Large intestine (tissue), 3 donors: Measurements from ENCODE around the gene ST3GAL3. TPM values are rescaled to one million over a fixed set of nuclear protein-coding genes. Genes with fewer than 3 reads are reported as not detected.

Experiments used
- DNase-seq, 2 donors: peaks; one replicate each; pipeline versions ENCODE4 v3.0.0 to v3.0.0-alpha.2; 2013
- H3K27ac ChIP-seq: one replicate; pipeline ENCODE4 v1.5.1; 2013; ENCODE audit warnings: low read length
- H3K27me3 ChIP-seq: 2 replicates; pipeline ENCODE4 v1.6.1; 2013; ENCODE audit warnings: low read length; ENCODE audit not compliant: control insufficient read depth, insufficient read depth
- H3K36me3 ChIP-seq: 2 replicates; pipeline ENCODE4 v1.6.1; 2013; ENCODE audit warnings: low read length; ENCODE audit not compliant: control insufficient read depth, insufficient read depth
- H3K4me1 ChIP-seq: one replicate; pipeline ENCODE4 v1.6.1; 2013; ENCODE audit warnings: low read length; ENCODE audit not compliant: control insufficient read depth, insufficient read depth
- H3K4me3 ChIP-seq: one replicate; pipeline ENCODE4 v1.5.1; 2013; ENCODE audit warnings: low read length
- H3K9me3 ChIP-seq: one replicate; pipeline ENCODE4 v1.6.1; 2013; ENCODE audit warnings: mild to moderate bottlenecking, low read depth, low read length, moderate library complexity; ENCODE audit not compliant: control insufficient read depth
- WGBS: methylation state at CpG from one replicate; pipeline ENCODE4 v1.1.5; 2013; ENCODE audit warnings: low lambda C conversion rate; ENCODE audit not compliant: insufficient coverage; 5-methylcytosine and 5-hydroxymethylcytosine counted together
- polyA plus RNA-seq: library from polyadenylated mRNA; unstranded; fragments of 120-200 nt; gene quantifications from one replicate; pipeline ENCODE4 v1.2.1, GENCODE V29; 2013

The ST3GAL3 gene
- polyA plus RNA-seq, 1 donor: 7.7 TPM

DNA sequence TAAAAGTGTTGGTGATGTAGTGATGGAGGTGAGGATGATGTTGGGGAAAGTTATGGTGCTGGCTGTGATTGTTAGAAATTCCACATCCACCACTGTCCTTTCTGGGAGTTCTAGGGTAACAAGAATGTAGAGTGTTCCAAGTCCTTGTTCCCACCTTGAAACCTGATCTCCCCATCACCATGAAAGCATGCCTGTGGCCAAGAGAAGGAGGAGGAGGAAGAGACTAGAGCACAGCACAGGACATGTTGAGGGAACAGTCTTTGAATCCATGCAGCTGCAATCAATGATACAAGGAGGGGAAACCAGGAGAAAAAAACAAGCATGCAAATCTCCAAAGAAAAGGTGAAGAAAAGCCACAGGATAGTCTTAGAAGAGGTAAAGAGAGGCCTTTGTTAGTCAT, 180.4 kb downstream of the ST3GAL3 start:
- Histone ChIP-seq H3K27ac (no peak overlapping the region), H3K36me3 (no peaks in the 10 kb centered on the region), H3K9me3 (no peaks in the 10 kb centered on the region), H3K4me1 (no peaks in the 10 kb centered on the region), H3K27me3 (no peaks in the 10 kb centered on the region), H3K4me3 (no peak overlapping the region)
- no peak for DNase-seq

DNA sequence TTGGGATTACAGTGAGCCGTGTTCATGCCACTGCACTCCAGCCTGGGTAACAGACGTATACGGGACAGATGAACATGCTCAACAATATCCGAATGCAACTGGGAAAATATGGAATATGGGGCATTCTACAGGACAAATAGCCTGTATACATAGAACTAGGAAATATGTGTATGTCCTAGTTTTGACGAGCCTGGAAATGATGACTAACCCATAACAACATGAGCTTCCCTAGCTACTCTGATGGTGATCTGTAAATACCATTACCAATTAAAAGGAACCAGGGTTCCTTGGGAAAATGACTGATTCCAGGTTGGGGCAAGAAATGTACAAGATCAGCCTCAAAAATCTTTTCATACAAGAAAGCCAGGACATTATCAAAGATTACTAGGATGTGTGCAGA, 183.5 kb downstream of the ST3GAL3 start:
- no peak for DNase-seq
- Histone ChIP-seq H3K27me3 (no peaks in the 10 kb centered on the region), H3K4me3 (no peak overlapping the region), H3K36me3 (no peaks in the 10 kb centered on the region), H3K27ac (no peak overlapping the region), H3K4me1 (no peaks in the 10 kb centered on the region), H3K9me3 (no peaks in the 10 kb centered on the region)
- no CpG with 5 or more reads among the region's 5 CpGs for WGBS

DNA sequence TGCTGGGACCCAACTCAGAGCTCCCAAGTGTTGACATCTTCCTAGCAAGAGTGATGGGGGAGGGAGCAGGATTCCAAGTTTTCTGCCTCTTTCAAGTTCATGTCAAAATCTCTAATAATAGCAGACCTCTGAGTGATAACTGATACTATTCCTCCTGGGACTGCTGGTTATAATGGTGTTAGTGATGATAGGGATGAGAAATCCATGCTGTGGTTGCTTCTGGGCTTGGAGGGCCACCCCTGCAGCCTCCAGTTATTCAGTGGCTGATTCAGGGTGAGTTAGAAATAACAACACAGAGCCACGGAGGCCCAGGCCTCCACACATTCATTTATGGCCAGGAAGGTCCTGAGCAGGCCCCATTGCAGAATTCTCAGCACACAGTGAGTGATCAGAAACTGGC, 185.7 kb downstream of the ST3GAL3 start:
- H3K27ac ChIP-seq: no peak overlapping the region
- H3K4me1 ChIP-seq: no peaks in the 10 kb centered on the region
- no CpG with 5 or more reads among the region's 1 CpG for WGBS

DNA sequence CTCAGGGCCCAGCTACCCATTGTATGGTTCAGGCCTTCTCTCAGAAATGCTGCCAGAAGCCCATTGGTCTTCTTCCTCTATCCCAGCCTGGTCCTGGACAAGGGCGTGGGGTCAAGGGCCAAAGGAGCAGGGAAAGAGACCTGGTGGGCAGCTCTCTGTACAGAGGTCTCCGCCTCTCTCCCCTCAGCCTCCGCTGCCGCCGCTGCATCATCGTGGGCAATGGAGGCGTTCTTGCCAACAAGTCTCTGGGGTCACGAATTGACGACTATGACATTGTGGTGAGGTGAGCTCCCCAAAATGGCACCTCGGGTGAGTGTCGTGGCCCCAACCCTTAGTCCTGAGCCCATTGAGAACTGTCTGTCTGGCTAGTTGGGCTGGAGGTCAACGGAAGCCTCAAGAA, 191.6 kb downstream of the ST3GAL3 start:
- no peak overlapping the region for H3K4me3 ChIP-seq
- H3K27me3 ChIP-seq: no peaks in the 10 kb centered on the region
- peaks cover 10% of the 10 kb centered on the region for H3K36me3 ChIP-seq
- no peak overlapping the region for H3K27ac ChIP-seq
- WGBS: no CpG with 5 or more reads among the region's 12 CpGs
- peaks cover 2% of the 10 kb centered on the region for H3K9me3 ChIP-seq
- no peaks in the 10 kb centered on the region for H3K4me1 ChIP-seq
- no peak for DNase-seq

More for the DNA sequence above, 185.7 kb downstream of the ST3GAL3 start:
- DNase-seq: no peak
- Histone ChIP-seq H3K36me3 (no peaks in the 10 kb centered on the region), H3K9me3 (no peaks in the 10 kb centered on the region), H3K27me3 (no peaks in the 10 kb centered on the region), H3K4me3 (no peak overlapping the region)

DNA sequence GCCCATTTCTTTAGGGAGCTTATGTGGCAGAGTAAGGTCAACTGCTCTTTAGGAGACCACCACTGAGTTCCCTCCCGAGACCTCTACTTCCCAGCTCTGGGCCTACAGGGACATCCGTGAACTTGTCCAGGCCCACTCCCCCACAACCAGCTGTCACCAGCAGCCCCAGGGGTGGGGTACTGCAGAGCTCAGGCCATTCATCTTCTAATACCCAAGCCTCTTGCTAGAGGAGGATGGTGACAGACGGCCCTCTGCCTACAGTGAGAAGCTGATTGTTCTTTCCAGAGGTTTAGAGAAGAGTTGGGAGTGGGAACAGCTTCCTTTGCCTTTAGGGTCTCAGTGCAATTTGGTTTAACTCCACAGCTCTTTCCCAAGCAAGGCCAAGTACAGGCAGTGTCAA, 193.1 kb downstream of the ST3GAL3 start:
- DNase-seq: no peak
- Histone ChIP-seq H3K36me3 (peaks cover 10% of the 10 kb centered on the region), H3K9me3 (peaks cover 2% of the 10 kb centered on the region), H3K4me1 (no peaks in the 10 kb centered on the region), H3K27me3 (no peaks in the 10 kb centered on the region), H3K27ac (no peak overlapping the region), H3K4me3 (no peak overlapping the region)
- WGBS: no CpG with 5 or more reads among the region's 3 CpGs

DNA sequence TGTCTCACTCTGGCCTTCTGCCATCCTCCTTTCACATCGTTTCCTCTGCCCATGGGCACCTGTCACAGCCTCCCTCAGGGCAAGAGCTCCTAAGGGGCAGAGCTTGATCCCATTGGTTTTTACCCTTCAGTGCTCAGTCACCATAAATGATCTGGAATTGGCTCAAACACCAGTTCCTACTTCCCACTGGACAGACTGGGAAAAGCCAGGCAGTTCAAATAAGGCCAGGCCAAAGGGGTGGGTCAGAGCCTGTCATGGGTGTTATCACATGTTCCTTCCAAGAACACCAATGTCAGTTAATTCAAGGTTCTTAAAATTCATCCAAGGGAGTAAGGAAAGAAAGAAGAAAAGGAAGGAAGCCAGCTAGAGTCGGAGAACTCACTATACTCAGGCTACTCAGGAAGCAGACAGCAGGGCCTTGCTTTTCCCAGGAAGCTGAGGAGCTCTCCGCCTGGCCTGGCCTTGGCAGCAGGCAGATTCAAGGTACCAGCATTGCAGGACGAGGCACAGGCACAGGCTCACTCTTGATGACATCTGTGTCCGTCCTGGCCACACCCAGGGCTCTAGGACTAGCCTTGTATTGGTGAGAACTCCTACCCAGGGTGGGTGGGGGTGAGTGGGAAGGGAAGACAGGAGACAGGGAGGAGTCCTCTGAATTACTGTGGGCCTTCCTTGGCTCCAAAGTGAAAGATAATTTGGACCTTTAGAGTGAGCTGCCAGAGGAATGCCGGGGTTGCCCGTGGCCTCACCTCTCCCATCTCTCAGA, 194.0 kb downstream of the ST3GAL3 start:
- Histone ChIP-seq H3K36me3 (peaks cover 10% of the 10 kb centered on the region), H3K27ac (no peak overlapping the region), H3K27me3 (no peaks in the 10 kb centered on the region), H3K4me3 (no peak overlapping the region), H3K4me1 (no peaks in the 10 kb centered on the region), H3K9me3 (peaks cover 2% of the 10 kb centered on the region)
- WGBS: no CpG with 5 or more reads among the region's 7 CpGs
- no peak for DNase-seq

DNA sequence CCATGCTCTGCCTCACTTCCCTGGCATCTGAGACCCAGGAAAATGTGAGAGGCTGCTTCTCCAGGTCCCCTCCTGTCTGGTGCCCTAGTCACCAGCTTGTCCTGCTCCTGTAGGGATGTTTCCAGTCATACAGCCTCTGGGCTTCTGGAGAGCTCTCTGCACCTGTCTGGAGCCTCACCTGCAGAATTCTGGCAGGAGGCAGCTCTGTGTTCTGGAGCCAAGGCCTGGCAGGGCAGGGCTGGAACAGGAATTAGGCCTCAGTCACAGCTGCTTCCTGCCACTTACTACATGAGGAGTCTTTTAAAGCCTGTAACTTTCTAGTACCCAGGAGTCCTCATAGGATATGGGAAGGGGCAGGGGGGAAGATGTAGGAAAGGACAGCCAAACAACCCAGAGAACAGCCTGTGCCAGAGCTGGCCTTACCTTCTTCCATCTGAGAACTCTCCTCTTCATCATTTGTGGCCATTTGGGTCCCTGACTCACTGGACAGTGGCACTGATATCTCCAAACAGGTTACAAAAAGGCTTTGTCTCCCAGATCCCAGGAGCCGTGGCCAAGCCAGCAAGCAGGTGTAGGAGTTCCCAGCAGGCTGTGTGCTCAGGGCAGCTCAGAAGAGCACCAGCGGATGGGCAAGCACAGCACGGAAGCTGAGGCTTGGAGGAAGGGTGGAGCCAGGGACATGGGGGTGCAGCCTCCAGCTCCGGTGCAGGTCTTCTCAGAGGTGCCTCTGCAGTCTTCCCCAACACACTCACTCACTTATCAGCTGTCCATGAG, 194.9 kb downstream of the ST3GAL3 start:
- no peak for DNase-seq
- H3K27ac ChIP-seq: no peak overlapping the region
- H3K27me3 ChIP-seq: no peaks in the 10 kb centered on the region
- peaks cover 10% of the 10 kb centered on the region for H3K36me3 ChIP-seq
- no peaks in the 10 kb centered on the region for H3K4me1 ChIP-seq
- no CpG with 5 or more reads among the region's 4 CpGs for WGBS
- peaks cover 2% of the 10 kb centered on the region for H3K9me3 ChIP-seq
- no peak overlapping the region for H3K4me3 ChIP-seq

DNA sequence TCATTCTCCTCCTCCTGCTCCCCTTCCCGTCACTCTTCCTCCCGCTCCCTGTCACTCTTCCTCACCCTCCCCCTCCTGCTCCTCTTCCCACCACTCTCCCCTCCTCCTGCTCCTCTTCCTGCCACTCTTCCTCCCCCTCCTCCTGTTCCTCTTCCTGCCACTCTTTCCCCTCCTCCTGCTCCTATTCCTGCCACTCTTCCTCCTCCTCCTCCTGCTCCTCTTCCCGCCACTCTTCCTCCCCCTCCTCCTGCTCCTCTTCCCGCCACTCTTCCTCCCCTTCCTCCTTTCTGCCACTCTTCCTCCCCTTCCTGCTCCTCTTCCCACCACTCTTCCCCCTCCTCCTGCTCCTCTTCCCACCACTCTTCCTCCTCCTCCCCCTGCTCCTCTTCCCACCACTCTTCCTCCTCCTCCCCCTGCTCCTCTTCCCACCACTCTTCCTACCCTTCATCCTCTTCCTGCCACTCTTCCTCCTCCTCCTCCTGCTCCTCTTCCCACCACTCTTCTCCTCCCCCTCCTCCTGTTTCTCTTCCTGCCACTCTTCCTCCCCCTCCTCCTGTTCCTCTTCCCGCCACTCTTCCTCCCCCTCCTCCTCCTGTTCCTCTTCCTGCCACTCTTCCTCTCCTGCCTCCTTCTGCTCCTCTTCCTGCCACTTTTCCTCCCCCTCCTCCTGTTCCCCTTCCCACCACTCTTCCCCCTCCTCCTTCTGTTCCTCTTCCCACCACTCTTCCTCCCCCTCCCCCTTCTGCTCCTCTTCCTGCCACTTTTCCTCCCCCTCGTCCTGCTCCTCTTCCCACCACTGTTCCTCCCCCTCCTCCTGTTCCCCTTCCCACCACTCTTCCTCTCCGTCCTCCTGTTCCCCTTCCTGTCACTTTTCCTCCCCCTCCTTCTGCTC, 197.6 kb downstream of the ST3GAL3 start:
- WGBS: 64% methylated on average over 5 of the region's 7 CpGs
- DNase-seq: no peak
- no peak overlapping the region for H3K4me3 ChIP-seq
- peaks cover 3% of the 10 kb centered on the region for H3K36me3 ChIP-seq
- H3K9me3 ChIP-seq: no peaks in the 10 kb centered on the region
- H3K4me1 ChIP-seq: no peaks in the 10 kb centered on the region
- H3K27me3 ChIP-seq: no peaks in the 10 kb centered on the region
- no peak overlapping the region for H3K27ac ChIP-seq

DNA sequence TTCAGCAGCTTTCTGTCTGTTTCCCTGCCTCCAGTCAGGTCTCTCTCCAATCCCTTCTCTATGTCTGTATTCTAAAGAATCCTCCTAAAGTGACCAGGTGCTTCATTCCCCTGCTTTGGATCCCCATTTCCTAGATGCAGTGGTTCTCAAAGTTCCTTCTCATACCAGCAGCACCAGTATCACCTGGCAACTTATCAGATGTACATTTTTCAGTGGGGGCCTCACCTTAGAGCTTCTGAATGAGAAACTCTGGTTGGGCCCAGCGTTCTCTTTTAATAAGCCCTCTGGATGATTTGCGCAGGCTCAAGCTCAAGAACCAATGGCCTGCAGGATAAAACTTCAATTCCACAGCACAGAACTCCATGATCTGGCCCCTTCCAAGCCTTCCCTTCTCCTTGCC, 200.9 kb downstream of the ST3GAL3 start:
- DNase-seq: no peak
- no peaks in the 10 kb centered on the region for H3K9me3 ChIP-seq
- H3K4me3 ChIP-seq: no peak overlapping the region
- H3K4me1 ChIP-seq: no peaks in the 10 kb centered on the region
- H3K27ac ChIP-seq: no peak overlapping the region
- 100% methylated on average over 1 of the region's 2 CpGs for WGBS
- H3K36me3 ChIP-seq: no peaks in the 10 kb centered on the region
- no peaks in the 10 kb centered on the region for H3K27me3 ChIP-seq

DNA sequence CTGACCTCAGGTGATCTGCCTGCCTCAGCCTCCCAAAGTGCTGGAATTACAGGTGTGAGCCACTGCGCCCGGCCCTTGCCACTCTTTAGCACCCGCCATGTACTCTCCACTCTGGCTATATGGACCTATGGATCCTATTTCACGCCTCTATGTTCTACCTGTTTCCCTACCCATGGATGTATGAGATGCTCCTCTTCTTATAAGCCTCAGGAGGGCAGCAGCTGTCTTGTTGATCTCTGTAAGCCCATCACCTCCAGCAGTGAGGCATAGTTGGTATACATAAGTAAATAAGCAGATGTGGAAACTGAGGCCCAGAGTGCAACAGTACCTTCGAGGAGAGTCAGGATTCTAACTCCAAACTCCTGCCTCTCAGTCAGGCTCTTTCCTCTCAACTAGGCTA, 201.5 kb downstream of the ST3GAL3 start:
- no peaks in the 10 kb centered on the region for H3K27me3 ChIP-seq
- no peak overlapping the region for H3K4me3 ChIP-seq
- no peaks in the 10 kb centered on the region for H3K4me1 ChIP-seq
- H3K27ac ChIP-seq: no peak overlapping the region
- no peak for DNase-seq
- no peaks in the 10 kb centered on the region for H3K36me3 ChIP-seq
- no peaks in the 10 kb centered on the region for H3K9me3 ChIP-seq
- WGBS: no CpG with 5 or more reads among the region's 5 CpGs
